Adrenal gland (tissue), 19 donors: Measurements from ENCODE around the gene ERRFI1. TPM values are rescaled to one million over a fixed set of nuclear protein-coding genes. Genes with fewer than 3 reads are reported as not detected.

ENCODE experiments used
- DNase-seq, 7 donors: peaks; one replicate each; pipeline ENCODE4 v3.0.0-alpha.2; 2019 to 2020
- H3K27ac ChIP-seq, 5 donors: fragments of 200-600 bp; sonication (generic) in 4 of 5; 1 replicate in 3 of 5; 2 replicates in 2 of 5; pipeline versions ENCODE4 v1.5.1 to v1.8.0; 2016 to 2020; ENCODE audit warnings: mild to moderate bottlenecking in 1 of 5
- H3K27me3 ChIP-seq: fragments of 200-600 bp; 2 replicates; pipeline ENCODE4 v1.8.0; 2021
- H3K36me3 ChIP-seq, 2 donors: fragments of 200-600 bp; replicated peaks in 1 of 2; 1 replicate in 1 of 2; 2 replicates in 1 of 2; pipeline versions ENCODE4 v1.5.1 to v1.8.0; 2018 to 2022
- H3K4me1 ChIP-seq, 2 donors: fragments of 200-600 bp; replicated peaks in 1 of 2; 1 replicate in 1 of 2; 2 replicates in 1 of 2; pipeline versions ENCODE4 v1.5.1 to v1.8.0; 2018 to 2021
- H3K4me3 ChIP-seq, 4 donors: fragments of 200-600 bp; sonication (generic) in 3 of 4; one replicate each; pipeline ENCODE4 v1.5.1; 2016 to 2018
- H3K9me3 ChIP-seq, 3 donors: fragments of 200-600 bp; sonication (generic) in 1 of 3; replicated peaks in 1 of 3; 1 replicate in 2 of 3; 2 replicates in 1 of 3; pipeline versions ENCODE4 v1.5.1 to v1.8.0; 2016 to 2021
- POLR2A ChIP-seq, 2 donors: fragments of 450-650 bp; IDR thresholded peaks; one replicate each; pipeline ENCODE4 v1.6.1; 2017; ENCODE audit warnings: antibody characterized with exemption in 2 of 2, mild to moderate bottlenecking in 2 of 2, moderate library complexity in 1 of 2
- WGBS, 4 donors: extraction: QIAGEN DNeasy Blood & Tissue Kit in 2 of 4; methylation state at CpG; one replicate each; pipeline versions ENCODE4 v1.1.5 to v1.1.7; 2013 to 2017; 5-methylcytosine and 5-hydroxymethylcytosine counted together
- intact Hi-C, 2 donors: fragments of 100-400 bp; cut with DNase I; formaldehyde crosslinking; loops; one replicate each; pipeline versions ENCODE4 v1.14.1 to v1.15.0; 2022 to 2023
- long read RNA-seq, 10 donors: library from polyadenylated mRNA in 3 of 10; unstranded in 2 of 10; stranded (forward) in 1 of 10; transcript quantifications; one replicate each; pipeline ENCODE4 v2.0.0 and lab custom pipeline, GENCODE V29; 2021 to 2026
- polyA plus RNA-seq, 3 donors: library from polyadenylated mRNA; stranded (reverse); fragments of 200-250 nt in 2 of 3; fragments of 350-450 nt in 1 of 3; fragmentation: Illumina TruSeq in 1 of 3; extraction: RNeasy Lipid Tissue Mini Kit (QIAGEN cat#74804) in 1 of 3; gene quantifications; one replicate each; pipeline ENCODE4 v1.2.3, GENCODE V29; 2013 to 2014
- total RNA-seq, 9 donors: library from RNA; depleted of rRNA in 4 of 9; stranded (reverse); fragments of >200 nt in 4 of 9; fragments of 120-200 nt in 1 of 9; fragmentation: NEBNext Ultra II Directional in 1 of 9; extraction: Animal tissue kit (Norgen Biotek cat#: 25700) in 1 of 9; gene quantifications; one replicate each; pipeline versions ENCODE4 v1.1.0 to v1.2.4, GENCODE V29; 2013 to 2023
- TF ChIP-seq, protein P1 (sequence below), 6 experiments: fragments of 450-650 bp in 4 of 6; fragments of 200-600 bp in 2 of 6; sonication (generic) in 1 of 6; IDR thresholded peaks; 1 replicate in 5 of 6; 2 replicates in 1 of 6; pipeline versions ENCODE4 v1.5.1 to v1.8.0; 2016 to 2021; ENCODE audit warnings: antibody characterized with exemption in 6 of 6, mild to moderate bottlenecking in 2 of 6, moderate library complexity in 1 of 6
- donor health status: healthy with polysubstance abuse.
- donor health status: Bipolar disorder and iron deficiency.
- donor health status: DM: yes; HTN: yes; CAD: no.
- donor health status: DM: no; HTN: no; CAD: no.
- donor health status: DM: no; HTN: no; CAD: no.
- donor health status: DM: yes; HTN: yes; CAD: no.

ERRFI1 gene, protein sequence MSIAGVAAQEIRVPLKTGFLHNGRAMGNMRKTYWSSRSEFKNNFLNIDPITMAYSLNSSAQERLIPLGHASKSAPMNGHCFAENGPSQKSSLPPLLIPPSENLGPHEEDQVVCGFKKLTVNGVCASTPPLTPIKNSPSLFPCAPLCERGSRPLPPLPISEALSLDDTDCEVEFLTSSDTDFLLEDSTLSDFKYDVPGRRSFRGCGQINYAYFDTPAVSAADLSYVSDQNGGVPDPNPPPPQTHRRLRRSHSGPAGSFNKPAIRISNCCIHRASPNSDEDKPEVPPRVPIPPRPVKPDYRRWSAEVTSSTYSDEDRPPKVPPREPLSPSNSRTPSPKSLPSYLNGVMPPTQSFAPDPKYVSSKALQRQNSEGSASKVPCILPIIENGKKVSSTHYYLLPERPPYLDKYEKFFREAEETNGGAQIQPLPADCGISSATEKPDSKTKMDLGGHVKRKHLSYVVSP
- total RNA-seq (10 to 100 TPM; 16.0 to 71.5 (median 27.4) TPM), polyA plus RNA-seq (10 to 100 TPM; 14.4 to 29.8 (median 16.0) TPM)
- long read RNA-seq, donor 1, transcript ERRFI1-201 (4 exons, 3,104 nt): major isoform, 6 of 6 reads
- long read RNA-seq, donor 1, partial matches to known transcripts: 0 of 6 reads
- long read RNA-seq, donor 1, other reads (novel, unspliced or antisense): 0 of 6 reads
- long read RNA-seq, donor 2, partial matches to known transcripts: 0 of 1 reads
- long read RNA-seq, donor 2, other reads (novel, unspliced or antisense): 0 of 1 reads
- long read RNA-seq, donor 3, transcript ERRFI1-201 (4 exons, 3,104 nt): major isoform, 7 of 8 reads
- long read RNA-seq, donor 3, partial matches to known transcripts: 0 of 8 reads
- long read RNA-seq, donor 3, other reads (novel, unspliced or antisense): 0 of 8 reads
- long read RNA-seq, donor 4, partial matches to known transcripts: 0 of 3 reads
- long read RNA-seq, donor 4, other reads (novel, unspliced or antisense): 1 of 3 reads
- long read RNA-seq, donor 5, transcript ERRFI1-201 (4 exons, 3,104 nt): major isoform, 9 of 17 reads
- long read RNA-seq, donor 5, partial matches to known transcripts: 2 of 17 reads
- long read RNA-seq, donor 5, other reads (novel, unspliced or antisense): 3 of 17 reads
- long read RNA-seq, donor 6, partial matches to known transcripts: 0 of 6 reads
- long read RNA-seq, donor 6, other reads (novel, unspliced or antisense): 5 of 6 reads
- long read RNA-seq, donor 7, partial matches to known transcripts: 0 of 2 reads
- long read RNA-seq, donor 7, other reads (novel, unspliced or antisense): 0 of 2 reads
- long read RNA-seq, donor 8, transcript ERRFI1-201 (4 exons, 3,104 nt): major isoform, 11 of 14 reads
- long read RNA-seq, donor 8, partial matches to known transcripts: 0 of 14 reads
- long read RNA-seq, donor 8, other reads (novel, unspliced or antisense): 0 of 14 reads
- long read RNA-seq, donor 9, partial matches to known transcripts: 8 of 11 reads
- long read RNA-seq, donor 9, other reads (novel, unspliced or antisense): 0 of 11 reads
- long read RNA-seq, donor 10, partial matches to known transcripts: 0 of 3 reads
- long read RNA-seq, donor 10, other reads (novel, unspliced or antisense): 0 of 3 reads

DNA sequence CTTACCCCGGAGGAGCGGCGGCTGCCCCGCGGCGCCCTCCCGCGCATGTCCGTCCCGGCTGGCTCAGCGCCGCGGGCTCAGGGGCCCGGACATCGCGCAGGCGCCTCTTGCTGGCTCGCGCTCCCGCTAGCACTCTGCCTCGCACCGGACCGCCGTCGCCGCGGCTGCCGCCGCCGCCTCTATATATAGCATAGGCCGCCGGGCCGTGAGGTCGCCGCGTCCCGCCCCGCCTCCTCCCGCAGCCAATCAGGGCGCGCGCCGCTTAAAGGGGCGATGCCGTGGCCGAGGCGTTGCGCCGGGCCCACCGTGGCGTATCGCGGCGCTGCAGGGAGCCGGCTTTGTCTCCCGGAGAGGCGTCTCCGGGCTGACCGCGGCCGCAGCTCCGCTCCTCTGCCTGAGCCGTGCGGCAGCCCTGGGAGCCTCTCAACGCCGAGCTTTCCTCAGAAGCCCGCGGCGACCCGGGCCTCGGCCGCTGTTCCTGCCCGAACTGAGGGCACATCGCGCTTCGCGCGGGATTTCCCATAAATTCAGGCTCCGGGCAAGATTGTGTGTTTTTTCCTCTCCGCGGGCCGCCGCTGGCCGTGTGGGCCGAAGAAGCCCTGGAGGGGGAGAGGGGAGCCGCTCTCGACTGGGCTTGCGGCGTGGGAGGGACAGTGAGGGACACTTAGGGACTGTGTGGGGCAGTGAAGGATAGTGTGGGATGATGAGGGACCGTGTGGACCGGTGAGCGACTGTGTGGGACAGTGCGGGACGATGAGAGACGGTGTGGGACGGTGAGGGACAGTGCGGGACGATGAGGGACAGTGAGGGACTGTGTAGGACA, at the start of gene ERRFI1:
Gene ERRFI1 (minus strand): TSS at position 157 of the 823 bp plus-strand sequence. CDS start 10,690 bp downstream, outside the sequence.
- no peaks in the 10 kb centered on the region for H3K36me3 ChIP-seq
- peak; percentile 93 to 97 (median 94) for DNase-seq
- TF ChIP-seq, protein P1, sequence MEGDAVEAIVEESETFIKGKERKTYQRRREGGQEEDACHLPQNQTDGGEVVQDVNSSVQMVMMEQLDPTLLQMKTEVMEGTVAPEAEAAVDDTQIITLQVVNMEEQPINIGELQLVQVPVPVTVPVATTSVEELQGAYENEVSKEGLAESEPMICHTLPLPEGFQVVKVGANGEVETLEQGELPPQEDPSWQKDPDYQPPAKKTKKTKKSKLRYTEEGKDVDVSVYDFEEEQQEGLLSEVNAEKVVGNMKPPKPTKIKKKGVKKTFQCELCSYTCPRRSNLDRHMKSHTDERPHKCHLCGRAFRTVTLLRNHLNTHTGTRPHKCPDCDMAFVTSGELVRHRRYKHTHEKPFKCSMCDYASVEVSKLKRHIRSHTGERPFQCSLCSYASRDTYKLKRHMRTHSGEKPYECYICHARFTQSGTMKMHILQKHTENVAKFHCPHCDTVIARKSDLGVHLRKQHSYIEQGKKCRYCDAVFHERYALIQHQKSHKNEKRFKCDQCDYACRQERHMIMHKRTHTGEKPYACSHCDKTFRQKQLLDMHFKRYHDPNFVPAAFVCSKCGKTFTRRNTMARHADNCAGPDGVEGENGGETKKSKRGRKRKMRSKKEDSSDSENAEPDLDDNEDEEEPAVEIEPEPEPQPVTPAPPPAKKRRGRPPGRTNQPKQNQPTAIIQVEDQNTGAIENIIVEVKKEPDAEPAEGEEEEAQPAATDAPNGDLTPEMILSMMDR (IDR thresholded peaks at IDR 0.05): peak in 1 of 6 experiments; percentile 15
- TF ChIP-seq POLR2A (IDR thresholded peaks at IDR 0.05): peak; percentile 99 to 100
- intact Hi-C loops: loop anchor here (5.0 to 10.0 kb wide), 2 partner anchors 288 to 291 kb away; partner anchors contain the start of gene SLC45A1 (in 2 of the 2)
- peak within 1 kb of the TSS; percentile 31 to 97 (median 56) for H3K4me3 ChIP-seq
- peaks cover 23 to 48% of the 10 kb centered on the region in 2 donors for H3K4me1 ChIP-seq
- H3K27me3 ChIP-seq: no peaks in the 10 kb centered on the region
- peak within 1 kb of the TSS; percentile 16 to 95 (median 84) for H3K27ac ChIP-seq
- WGBS, 4 donors: 5 to 19% (median 10%) methylated on average over 14 to 98 of the region's 98 CpGs
- no peaks in the 10 kb centered on the region for H3K9me3 ChIP-seq

DNA sequence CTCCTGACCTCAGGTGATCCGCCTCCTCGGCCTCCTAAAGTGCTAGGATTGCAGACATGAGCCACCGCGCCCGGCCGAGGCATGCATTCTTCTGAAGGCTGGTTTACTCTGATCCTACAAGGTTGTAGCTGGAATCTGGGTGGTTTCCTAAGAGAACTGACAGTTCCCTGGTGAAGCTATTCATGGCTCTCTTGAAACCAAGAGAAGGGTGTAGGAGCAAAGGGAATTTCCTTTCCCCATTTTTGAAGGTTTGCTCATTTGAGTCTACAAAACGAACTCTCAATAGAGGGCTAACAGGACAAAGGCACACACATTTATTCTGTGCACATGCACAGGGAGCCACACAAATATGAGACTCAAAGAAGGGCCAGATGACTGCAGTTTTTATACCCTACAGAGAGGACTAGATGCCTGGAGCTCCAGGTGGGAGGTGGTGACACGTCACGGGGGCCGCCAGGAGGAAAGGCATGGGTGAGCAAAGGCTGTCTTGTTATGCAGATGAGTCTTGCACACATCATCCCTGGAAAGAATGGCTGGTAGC, 49.5 kb upstream of the ERRFI1 start:
- H3K4me1 ChIP-seq: peaks cover 11 to 17% of the 10 kb centered on the region in 2 donors
- no peak for DNase-seq
- H3K36me3 ChIP-seq: no peaks in the 10 kb centered on the region
- TF ChIP-seq POLR2A (IDR thresholded peaks at IDR 0.05): no peak
- TF ChIP-seq, protein P1 (IDR thresholded peaks at IDR 0.05): no peak
- no peak overlapping the region for H3K4me3 ChIP-seq
- intact Hi-C loops: no loop called here
- H3K27me3 ChIP-seq: no peaks in the 10 kb centered on the region
- H3K9me3 ChIP-seq: no peaks in the 10 kb centered on the region
- H3K27ac ChIP-seq: no peak overlapping the region
- WGBS, 4 donors: 91 to 94% (median 93%) methylated on average over 5 to 10 of the region's 10 CpGs

DNA sequence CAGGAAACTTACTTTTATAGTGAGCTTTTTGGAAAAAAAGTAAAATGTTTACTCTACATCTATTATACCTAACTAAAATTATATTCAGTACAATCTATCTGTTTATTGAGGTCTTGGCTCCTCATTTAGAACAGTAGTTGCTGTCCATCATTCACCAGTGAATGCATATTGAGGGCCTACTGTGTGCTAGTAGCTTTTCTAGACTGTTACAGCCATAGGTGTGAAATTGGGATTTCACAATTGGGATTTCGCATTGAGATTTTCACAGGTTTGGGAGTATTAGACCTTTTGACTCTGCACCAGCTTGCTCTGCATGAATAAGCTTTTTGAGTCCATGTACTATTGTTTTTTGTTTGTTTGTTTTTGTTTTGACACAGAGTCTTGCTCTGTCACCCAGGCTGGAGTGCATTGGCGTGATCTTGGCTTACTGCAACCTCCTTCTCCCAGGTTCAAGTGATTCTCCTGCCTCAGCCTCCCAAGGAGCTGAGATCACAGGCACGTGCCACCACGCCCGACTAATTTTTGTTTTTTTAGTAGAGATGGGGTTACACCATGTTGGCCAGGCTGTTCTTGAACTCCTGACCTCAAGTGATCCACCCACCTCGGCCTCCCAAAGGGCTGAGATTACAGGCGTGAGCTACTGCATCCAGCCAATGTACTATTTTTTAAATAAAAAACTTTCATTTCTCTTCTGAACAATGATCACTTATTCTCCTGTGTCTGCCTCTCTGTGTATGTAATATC, 47.2 kb upstream of the ERRFI1 start:
- Histone ChIP-seq H3K9me3 (no peaks in the 10 kb centered on the region), H3K36me3 (no peaks in the 10 kb centered on the region), H3K27ac (no peak overlapping the region), H3K4me1 (peaks cover 10 to 11% of the 10 kb centered on the region in 2 donors), H3K27me3 (no peaks in the 10 kb centered on the region), H3K4me3 (no peak overlapping the region)
- DNase-seq: no peak
- no peak for TF ChIP-seq POLR2A (IDR thresholded peaks at IDR 0.05)
- TF ChIP-seq, protein P1 (IDR thresholded peaks at IDR 0.05): no peak
- 68 to 79% (median 75%) methylated on average over 7 of the region's 7 CpGs for WGBS, 4 donors
- intact Hi-C loops: no loop called here
